Neural cell (in vitro differentiated cells): Measurements from ENCODE around the gene MAT2A. TPM values are rescaled to one million over a fixed set of nuclear protein-coding genes. Genes with fewer than 3 reads are reported as not detected.
A peak's percentile ranks its signal among the peaks of the same experiment; 100 is the strongest.

Source experiments
- H2AFZ ChIP-seq: fragments of 200-600, 300-800 bp; sonication (generic), shearing (Covaris generic); 2 replicates; pipeline ENCODE4 v1.6.0; 2014; ENCODE audit warnings: low read depth, mild to moderate bottlenecking, antibody characterized with exemption, low read length, moderate library complexity
- H3F3A ChIP-seq: fragments of 200-600 bp; shearing (Covaris generic); 2 replicates; pipeline ENCODE4 v1.6.1; 2016; ENCODE audit warnings: mild to moderate bottlenecking, moderate library complexity, mixed read lengths, antibody characterized with exemption, low read length; ENCODE audit not compliant: insufficient read depth, poor library complexity, severe bottlenecking
- H3K27ac ChIP-seq: fragments of 200-600, 300-800 bp; sonication (generic), shearing (Covaris generic); 2 replicates; pipeline ENCODE4 v1.5.1; 2014; ENCODE audit warnings: mild to moderate bottlenecking, low read length, moderate library complexity
- H3K27me3 ChIP-seq: fragments of 300-800, 200-600 bp; sonication (generic), shearing (Covaris generic); 2 replicates; pipeline ENCODE4 v1.6.0; 2014; ENCODE audit warnings: mild to moderate bottlenecking, low read depth, low read length, moderate library complexity; ENCODE audit not compliant: insufficient read depth
- H3K36me3 ChIP-seq: fragments of 300-800, 200-600 bp; sonication (generic), shearing (Covaris generic); 2 replicates; pipeline ENCODE4 v1.5.1; 2014; ENCODE audit warnings: mild to moderate bottlenecking, antibody characterized with exemption, low read length, moderate library complexity; ENCODE audit not compliant: insufficient read depth
- H3K4me2 ChIP-seq: fragments of 300-800, 200-600 bp; sonication (generic), shearing (Covaris generic); 2 replicates; pipeline ENCODE4 v1.6.0; 2014; ENCODE audit warnings: mild to moderate bottlenecking, low read length
- H3K4me3 ChIP-seq: fragments of 300-800, 200-600 bp; sonication (generic), shearing (Covaris generic); 2 replicates; pipeline ENCODE4 v1.5.1; 2014; ENCODE audit warnings: mild to moderate bottlenecking, low read length, moderate library complexity
- H3K79me2 ChIP-seq: fragments of 200-600 bp; shearing (Covaris generic); replicated peaks from 2 replicates; pipeline ENCODE4 v1.6.0; 2014; ENCODE audit warnings: mild to moderate bottlenecking, low read length, moderate library complexity; ENCODE audit not compliant: insufficient read depth
- H3K9ac ChIP-seq: fragments of 300-800, 200-600 bp; sonication (generic), shearing (Covaris generic); 2 replicates; pipeline ENCODE4 v1.6.1; 2016; ENCODE audit warnings: mild to moderate bottlenecking, low read length, mixed read lengths
- H3K9me2 ChIP-seq: fragments of 200-600 bp; shearing (Covaris generic); 2 replicates; pipeline ENCODE4 v1.6.1; 2016; ENCODE audit warnings: mild to moderate bottlenecking, low read length, mixed read lengths; ENCODE audit not compliant: insufficient read depth
- H3K9me3 ChIP-seq: fragments of 200-600, 300-800 bp; sonication (generic), shearing (Covaris generic); 2 replicates; pipeline ENCODE4 v1.6.1; 2016; ENCODE audit warnings: mild to moderate bottlenecking, mixed run types, low read length, moderate library complexity, mixed read lengths
- H4K20me1 ChIP-seq: fragments of 200-600 bp; shearing (Covaris generic); 2 replicates; pipeline ENCODE4 v1.6.1; 2016; ENCODE audit warnings: mild to moderate bottlenecking, mixed run types; ENCODE audit not compliant: insufficient read depth
- EP300 ChIP-seq: fragments of 450-650 bp; conservative IDR thresholded peaks from 2 replicates; pipeline ENCODE4 v1.6.1; 2014; ENCODE audit warnings: antibody characterized with exemption, mild to moderate bottlenecking, moderate library complexity; ENCODE audit not compliant: poor library complexity, severe bottlenecking
- EZH2 ChIP-seq: fragments of 200-600, 300-800 bp; shearing (Covaris generic), sonication (generic); IDR thresholded peaks from 2 replicates; pipeline ENCODE4 v1.6.1; 2014; ENCODE audit warnings: antibody characterized with exemption, low read length, borderline replicate concordance, mild to moderate bottlenecking; ENCODE audit not compliant: insufficient read depth, poor library complexity, severe bottlenecking
- MXI1 ChIP-seq: fragments of 450-650 bp; conservative IDR thresholded peaks from 2 replicates; pipeline ENCODE4 v1.6.1; 2014; ENCODE audit warnings: antibody characterized with exemption, mild to moderate bottlenecking; ENCODE audit not compliant: poor library complexity, severe bottlenecking
- POLR2AphosphoS5 ChIP-seq: IDR thresholded peaks from 2 replicates; pipeline ENCODE4 v1.6.1; 2012
- RAD21 ChIP-seq: fragments of 450-650 bp; conservative IDR thresholded peaks from 2 replicates; pipeline ENCODE4 v1.6.1; 2014; ENCODE audit warnings: antibody characterized with exemption, mild to moderate bottlenecking, moderate library complexity
- SMC3 ChIP-seq: fragments of 450-650 bp; conservative IDR thresholded peaks from 2 replicates; pipeline ENCODE4 v1.6.1; 2014; ENCODE audit warnings: antibody characterized with exemption, mild to moderate bottlenecking, moderate library complexity; ENCODE audit not compliant: poor library complexity
- TAF1 ChIP-seq: IDR thresholded peaks from 2 replicates; pipeline ENCODE4 v1.6.1; 2012; ENCODE audit warnings: low read depth
- polyA plus RNA-seq: library from polyadenylated mRNA; depleted of rRNA; stranded (reverse); fragments of >200 nt; gene quantifications from 2 replicates; pipeline ENCODE4 v1.2.3, GENCODE V29; 2014
- TF ChIP-seq, protein P1 (sequence below): IDR thresholded peaks from 2 replicates; pipeline ENCODE4 v1.6.1; 2012; ENCODE audit warnings: borderline replicate concordance
- TF ChIP-seq, protein P2 (sequence below): fragments of 450-650 bp; IDR thresholded peaks from 2 replicates; pipeline ENCODE4 v1.5.1; 2014; ENCODE audit warnings: antibody characterized with exemption, mild to moderate bottlenecking, moderate library complexity; ENCODE audit not compliant: poor library complexity, severe bottlenecking

The MAT2A gene
- polyA plus RNA-seq, 1 donor from 2014 or later, result 230 TPM

- peaks cover 18% of the 10 kb centered on the region for H3K79me2 ChIP-seq
- no peaks in the 10 kb centered on the region for H4K20me1 ChIP-seq
- no peaks in the 10 kb centered on the region for H3F3A ChIP-seq
- H3K4me2 ChIP-seq, result peak within 1 kb of the TSS; percentile 92
- H3K27ac ChIP-seq, result peak within 1 kb of the TSS; percentile 71
- peak within 1 kb of the TSS; percentile 91 for H3K4me3 ChIP-seq
- H2AFZ ChIP-seq, result peak within 1 kb of the TSS; percentile 97
- no peaks in the 10 kb centered on the region for H3K36me3 ChIP-seq
- H3K27me3 ChIP-seq, result no peaks in the 10 kb centered on the region
- H3K9me2 ChIP-seq, result no peaks in the 10 kb centered on the region
- H3K9ac ChIP-seq, result peak within 1 kb of the TSS; percentile 81
- H3K9me3 ChIP-seq, result no peaks in the 10 kb centered on the region
- TF ChIP-seq SMC3 (peak; percentile 52), POLR2AphosphoS5 (peak; percentile 93), MXI1 (peak; percentile 75), TAF1 (peak; percentile 95), EP300 (peak; percentile 37), RAD21 (peak; percentile 35), EZH2 (no peak)
- TF ChIP-seq, protein P1, sequence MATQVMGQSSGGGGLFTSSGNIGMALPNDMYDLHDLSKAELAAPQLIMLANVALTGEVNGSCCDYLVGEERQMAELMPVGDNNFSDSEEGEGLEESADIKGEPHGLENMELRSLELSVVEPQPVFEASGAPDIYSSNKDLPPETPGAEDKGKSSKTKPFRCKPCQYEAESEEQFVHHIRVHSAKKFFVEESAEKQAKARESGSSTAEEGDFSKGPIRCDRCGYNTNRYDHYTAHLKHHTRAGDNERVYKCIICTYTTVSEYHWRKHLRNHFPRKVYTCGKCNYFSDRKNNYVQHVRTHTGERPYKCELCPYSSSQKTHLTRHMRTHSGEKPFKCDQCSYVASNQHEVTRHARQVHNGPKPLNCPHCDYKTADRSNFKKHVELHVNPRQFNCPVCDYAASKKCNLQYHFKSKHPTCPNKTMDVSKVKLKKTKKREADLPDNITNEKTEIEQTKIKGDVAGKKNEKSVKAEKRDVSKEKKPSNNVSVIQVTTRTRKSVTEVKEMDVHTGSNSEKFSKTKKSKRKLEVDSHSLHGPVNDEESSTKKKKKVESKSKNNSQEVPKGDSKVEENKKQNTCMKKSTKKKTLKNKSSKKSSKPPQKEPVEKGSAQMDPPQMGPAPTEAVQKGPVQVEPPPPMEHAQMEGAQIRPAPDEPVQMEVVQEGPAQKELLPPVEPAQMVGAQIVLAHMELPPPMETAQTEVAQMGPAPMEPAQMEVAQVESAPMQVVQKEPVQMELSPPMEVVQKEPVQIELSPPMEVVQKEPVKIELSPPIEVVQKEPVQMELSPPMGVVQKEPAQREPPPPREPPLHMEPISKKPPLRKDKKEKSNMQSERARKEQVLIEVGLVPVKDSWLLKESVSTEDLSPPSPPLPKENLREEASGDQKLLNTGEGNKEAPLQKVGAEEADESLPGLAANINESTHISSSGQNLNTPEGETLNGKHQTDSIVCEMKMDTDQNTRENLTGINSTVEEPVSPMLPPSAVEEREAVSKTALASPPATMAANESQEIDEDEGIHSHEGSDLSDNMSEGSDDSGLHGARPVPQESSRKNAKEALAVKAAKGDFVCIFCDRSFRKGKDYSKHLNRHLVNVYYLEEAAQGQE, result no peak
- TF ChIP-seq, protein P2, sequence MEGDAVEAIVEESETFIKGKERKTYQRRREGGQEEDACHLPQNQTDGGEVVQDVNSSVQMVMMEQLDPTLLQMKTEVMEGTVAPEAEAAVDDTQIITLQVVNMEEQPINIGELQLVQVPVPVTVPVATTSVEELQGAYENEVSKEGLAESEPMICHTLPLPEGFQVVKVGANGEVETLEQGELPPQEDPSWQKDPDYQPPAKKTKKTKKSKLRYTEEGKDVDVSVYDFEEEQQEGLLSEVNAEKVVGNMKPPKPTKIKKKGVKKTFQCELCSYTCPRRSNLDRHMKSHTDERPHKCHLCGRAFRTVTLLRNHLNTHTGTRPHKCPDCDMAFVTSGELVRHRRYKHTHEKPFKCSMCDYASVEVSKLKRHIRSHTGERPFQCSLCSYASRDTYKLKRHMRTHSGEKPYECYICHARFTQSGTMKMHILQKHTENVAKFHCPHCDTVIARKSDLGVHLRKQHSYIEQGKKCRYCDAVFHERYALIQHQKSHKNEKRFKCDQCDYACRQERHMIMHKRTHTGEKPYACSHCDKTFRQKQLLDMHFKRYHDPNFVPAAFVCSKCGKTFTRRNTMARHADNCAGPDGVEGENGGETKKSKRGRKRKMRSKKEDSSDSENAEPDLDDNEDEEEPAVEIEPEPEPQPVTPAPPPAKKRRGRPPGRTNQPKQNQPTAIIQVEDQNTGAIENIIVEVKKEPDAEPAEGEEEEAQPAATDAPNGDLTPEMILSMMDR, result peak; percentile 37
These were observed 22.6 kb downstream of the MAT2A start, which contains the start of gene GGCX for GRCh38 chr2:85561280-85562212. GGCX (minus strand) TSS chr2:85561493; CDS start chr2:85561428, 65 bp downstream.

DNA sequence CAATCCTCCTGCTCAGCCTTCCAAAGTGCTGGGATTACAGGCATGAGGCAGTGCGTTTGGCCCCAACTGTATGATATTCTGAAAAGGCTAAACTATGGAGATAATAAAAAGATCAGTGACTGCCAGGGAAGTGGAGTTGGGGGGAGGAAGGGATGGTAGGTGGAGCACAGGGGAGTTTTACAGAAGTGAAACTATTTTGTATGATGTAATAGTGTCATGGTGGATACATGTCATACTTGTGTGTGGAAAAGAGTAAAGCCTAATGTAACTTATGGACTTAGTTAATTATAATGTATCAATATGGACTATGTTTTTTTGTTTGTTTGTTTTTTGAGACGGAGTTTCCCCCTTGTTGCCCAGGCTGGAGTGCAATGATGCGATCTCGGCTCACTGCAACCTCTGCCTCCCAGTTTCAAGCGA lies 25.2 kb downstream of the MAT2A start:
- no peak overlapping the region for H3K9ac ChIP-seq
- H3K27me3 ChIP-seq, result no peaks in the 10 kb centered on the region
- no peak overlapping the region for H3K4me2 ChIP-seq
- H3K36me3 ChIP-seq, result no peaks in the 10 kb centered on the region
- no peaks in the 10 kb centered on the region for H4K20me1 ChIP-seq
- no peak for TF ChIP-seq TAF1
- H2AFZ ChIP-seq, result no peak overlapping the region
- H3K9me2 ChIP-seq, result no peaks in the 10 kb centered on the region
- no peaks in the 10 kb centered on the region for H3F3A ChIP-seq
- H3K79me2 ChIP-seq, result peaks cover 16% of the 10 kb centered on the region
- H3K9me3 ChIP-seq, result no peaks in the 10 kb centered on the region
- no peak overlapping the region for H3K27ac ChIP-seq
- H3K4me3 ChIP-seq, result no peak overlapping the region
